Activated CD4-positive, CD25-positive, alpha-beta regulatory T cell treated with anti-CD3 and anti-CD28 coated beads, Interleukin-2, amount 50 U/mL, for 16 hours (primary cell): ENCODE measurements around the gene DHPS.
"Not testable (repeated sequence)": the region's sequence is repeated elsewhere in the genome, so short reads cannot be mapped to it uniquely, and the experiment has no call there.

ENCODE experiments used
- DNase-seq: peaks from one replicate; pipeline ENCODE4 v3.0.0-alpha.2; 2020; ENCODE audit warnings: low read depth, low spot score

DHPS gene

GRCh38 chr19:12647047-12647446 lies 34.6 kb downstream of the DHPS start:
- no peak for DNase-seq

- no peak for DNase-seq
These were observed 35.1 kb downstream of the DHPS start for GRCh38 chr19:12646551-12646950.

- DNase-seq = not testable (repeated sequence)
These were observed 38.0 kb downstream of the DHPS start for GRCh38 chr19:12643716-12644115.

- DNase-seq = no peak
These were observed 39.2 kb downstream of the DHPS start for GRCh38 chr19:12642506-12642905.

GRCh38 chr19:12641456-12641855 lies 40.2 kb downstream of the DHPS start:
- DNase-seq = no peak

GRCh38 chr19:12639901-12640613 lies 41.6 kb downstream of the DHPS start:
- DNase-seq = peak; percentile 64

GRCh38 chr19:12638611-12639182 lies 43.0 kb downstream of the DHPS start:
- DNase-seq = no peak

- DNase-seq = no peak
These were observed 45.0 kb downstream of the DHPS start for GRCh38 chr19:12636631-12637030.

- DNase-seq = no peak
These were observed 52.5 kb downstream of the DHPS start for GRCh38 chr19:12629215-12629614.

- DNase-seq = no peak
These were observed 53.3 kb downstream of the DHPS start for GRCh38 chr19:12628040-12629022.

GRCh38 chr19:12626958-12627357 lies 54.7 kb downstream of the DHPS start:
- DNase-seq = no peak
